ENCODE data around the gene WWOX.

The WWOX gene

DNA sequence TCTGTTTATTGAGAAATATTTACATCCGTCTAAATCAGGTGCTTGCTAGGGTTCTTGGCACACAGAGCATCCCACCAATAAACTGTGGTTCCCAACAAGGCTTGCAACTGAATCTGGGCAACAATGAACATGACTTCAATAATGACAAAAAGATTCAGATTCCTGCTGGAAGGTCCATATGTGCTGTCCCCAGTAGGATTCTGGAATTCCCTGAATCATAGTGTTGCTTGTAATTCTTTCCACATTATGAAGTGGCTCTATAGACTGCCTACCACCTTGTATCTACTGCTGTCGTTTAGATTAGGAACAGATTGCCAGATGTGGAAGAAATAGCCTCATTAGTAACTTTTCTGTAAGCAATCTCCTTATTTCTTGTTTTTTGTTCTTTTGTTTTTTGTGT is 265.9 kb downstream of the WWOX start:
- no peak for DNase-seq (ENCODE audit: low read depth)
- Histone ChIP-seq H3K27me3 (replicated peaks; ENCODE audit: control insufficient read depth, insufficient read depth, low read length) (no peaks in the 10 kb centered on the region), H3K9me3 (ENCODE audit: control insufficient read depth, low read length) (no peaks in the 10 kb centered on the region), H3K36me3 (ENCODE audit: control insufficient read depth, insufficient read depth, low read length, severe bottlenecking) (no peaks in the 10 kb centered on the region), H3K9ac (ENCODE audit: low read length) (no peak overlapping the region), H3K4me3 (ENCODE audit: low read length) (no peak overlapping the region), H3K4me1 (ENCODE audit: control insufficient read depth, insufficient read depth, low read length) (no peaks in the 10 kb centered on the region)

- no peak for DNase-seq (ENCODE audit: low read depth)
- no peaks in the 10 kb centered on the region for H3K36me3 ChIP-seq (ENCODE audit: control insufficient read depth, insufficient read depth, low read length, severe bottlenecking)
- no peak overlapping the region for H3K9ac ChIP-seq (ENCODE audit: low read length)
- no peaks in the 10 kb centered on the region for H3K27me3 ChIP-seq (replicated peaks; ENCODE audit: control insufficient read depth, insufficient read depth, low read length)
- H3K4me3 ChIP-seq (ENCODE audit: low read length) = no peak overlapping the region
- H3K4me1 ChIP-seq (ENCODE audit: control insufficient read depth, insufficient read depth, low read length) = no peaks in the 10 kb centered on the region
- H3K9me3 ChIP-seq (ENCODE audit: control insufficient read depth, low read length) = peaks cover 5% of the 10 kb centered on the region
Measured at GRCh38 chr16:78368121-78369102, 269.0 kb downstream of the WWOX start.

- Histone ChIP-seq H3K9me3 (ENCODE audit: control insufficient read depth, low read length) (peaks cover 5% of the 10 kb centered on the region), H3K36me3 (ENCODE audit: control insufficient read depth, insufficient read depth, low read length, severe bottlenecking) (no peaks in the 10 kb centered on the region), H3K27me3 (replicated peaks; ENCODE audit: control insufficient read depth, insufficient read depth, low read length) (no peaks in the 10 kb centered on the region), H3K4me3 (ENCODE audit: low read length) (no peak overlapping the region), H3K9ac (ENCODE audit: low read length) (no peak overlapping the region), H3K4me1 (ENCODE audit: control insufficient read depth, insufficient read depth, low read length) (no peaks in the 10 kb centered on the region)
- no peak for DNase-seq (ENCODE audit: low read depth)
Measured at GRCh38 chr16:78372277-78372676, 272.8 kb downstream of the WWOX start.

- Histone ChIP-seq H3K36me3 (ENCODE audit: control insufficient read depth, insufficient read depth, low read length, severe bottlenecking) (no peaks in the 10 kb centered on the region), H3K9me3 (ENCODE audit: control insufficient read depth, low read length) (peaks cover 5% of the 10 kb centered on the region), H3K9ac (ENCODE audit: low read length) (no peak overlapping the region), H3K27me3 (replicated peaks; ENCODE audit: control insufficient read depth, insufficient read depth, low read length) (no peaks in the 10 kb centered on the region), H3K4me1 (ENCODE audit: control insufficient read depth, insufficient read depth, low read length) (no peaks in the 10 kb centered on the region), H3K4me3 (ENCODE audit: low read length) (no peak overlapping the region)
- no peak for DNase-seq (ENCODE audit: low read depth)
Measured at GRCh38 chr16:78375055-78375679, 275.7 kb downstream of the WWOX start.

GRCh38 chr16:78376452-78376851 is 277.0 kb downstream of the WWOX start:
- Histone ChIP-seq H3K4me3 (ENCODE audit: low read length) (no peak overlapping the region), H3K9ac (ENCODE audit: low read length) (no peak overlapping the region), H3K36me3 (ENCODE audit: control insufficient read depth, insufficient read depth, low read length, severe bottlenecking) (no peaks in the 10 kb centered on the region), H3K27me3 (replicated peaks; ENCODE audit: control insufficient read depth, insufficient read depth, low read length) (no peaks in the 10 kb centered on the region), H3K9me3 (ENCODE audit: control insufficient read depth, low read length) (peaks cover 3% of the 10 kb centered on the region), H3K4me1 (ENCODE audit: control insufficient read depth, insufficient read depth, low read length) (no peaks in the 10 kb centered on the region)
- no peak for DNase-seq (ENCODE audit: low read depth)

GRCh38 chr16:78377312-78377711 is 277.9 kb downstream of the WWOX start:
- DNase-seq (ENCODE audit: low read depth) = no peak
- H3K9ac ChIP-seq (ENCODE audit: low read length) = no peak overlapping the region
- H3K27me3 ChIP-seq (replicated peaks; ENCODE audit: control insufficient read depth, insufficient read depth, low read length) = no peaks in the 10 kb centered on the region
- H3K4me3 ChIP-seq (ENCODE audit: low read length) = no peak overlapping the region
- no peaks in the 10 kb centered on the region for H3K36me3 ChIP-seq (ENCODE audit: control insufficient read depth, insufficient read depth, low read length, severe bottlenecking)
- no peaks in the 10 kb centered on the region for H3K4me1 ChIP-seq (ENCODE audit: control insufficient read depth, insufficient read depth, low read length)
- no peaks in the 10 kb centered on the region for H3K9me3 ChIP-seq (ENCODE audit: control insufficient read depth, low read length)

- DNase-seq (ENCODE audit: low read depth) = no peak
- no peaks in the 10 kb centered on the region for H3K4me1 ChIP-seq (ENCODE audit: control insufficient read depth, insufficient read depth, low read length)
- H3K36me3 ChIP-seq (ENCODE audit: control insufficient read depth, insufficient read depth, low read length, severe bottlenecking) = no peaks in the 10 kb centered on the region
- H3K9ac ChIP-seq (ENCODE audit: low read length) = no peak overlapping the region
- no peaks in the 10 kb centered on the region for H3K9me3 ChIP-seq (ENCODE audit: control insufficient read depth, low read length)
- no peak overlapping the region for H3K4me3 ChIP-seq (ENCODE audit: low read length)
- H3K27me3 ChIP-seq (replicated peaks; ENCODE audit: control insufficient read depth, insufficient read depth, low read length) = no peaks in the 10 kb centered on the region
Measured at GRCh38 chr16:78381060-78381459, 281.6 kb downstream of the WWOX start.

GRCh38 chr16:78383118-78383517 is 283.7 kb downstream of the WWOX start:
- Histone ChIP-seq H3K4me1 (ENCODE audit: control insufficient read depth, insufficient read depth, low read length) (no peaks in the 10 kb centered on the region), H3K4me3 (ENCODE audit: low read length) (no peak overlapping the region), H3K36me3 (ENCODE audit: control insufficient read depth, insufficient read depth, low read length, severe bottlenecking) (no peaks in the 10 kb centered on the region), H3K9me3 (ENCODE audit: control insufficient read depth, low read length) (no peaks in the 10 kb centered on the region), H3K27me3 (replicated peaks; ENCODE audit: control insufficient read depth, insufficient read depth, low read length) (no peaks in the 10 kb centered on the region), H3K9ac (ENCODE audit: low read length) (no peak overlapping the region)
- no peak for DNase-seq (ENCODE audit: low read depth)

GRCh38 chr16:78385086-78385805 is 285.8 kb downstream of the WWOX start:
- Histone ChIP-seq H3K27me3 (replicated peaks; ENCODE audit: control insufficient read depth, insufficient read depth, low read length) (no peaks in the 10 kb centered on the region), H3K9me3 (ENCODE audit: control insufficient read depth, low read length) (no peaks in the 10 kb centered on the region), H3K36me3 (ENCODE audit: control insufficient read depth, insufficient read depth, low read length, severe bottlenecking) (no peaks in the 10 kb centered on the region), H3K9ac (ENCODE audit: low read length) (no peak overlapping the region), H3K4me1 (ENCODE audit: control insufficient read depth, insufficient read depth, low read length) (peaks cover 10% of the 10 kb centered on the region), H3K4me3 (ENCODE audit: low read length) (no peak overlapping the region)
- DNase-seq (ENCODE audit: low read depth) = no peak

DNA sequence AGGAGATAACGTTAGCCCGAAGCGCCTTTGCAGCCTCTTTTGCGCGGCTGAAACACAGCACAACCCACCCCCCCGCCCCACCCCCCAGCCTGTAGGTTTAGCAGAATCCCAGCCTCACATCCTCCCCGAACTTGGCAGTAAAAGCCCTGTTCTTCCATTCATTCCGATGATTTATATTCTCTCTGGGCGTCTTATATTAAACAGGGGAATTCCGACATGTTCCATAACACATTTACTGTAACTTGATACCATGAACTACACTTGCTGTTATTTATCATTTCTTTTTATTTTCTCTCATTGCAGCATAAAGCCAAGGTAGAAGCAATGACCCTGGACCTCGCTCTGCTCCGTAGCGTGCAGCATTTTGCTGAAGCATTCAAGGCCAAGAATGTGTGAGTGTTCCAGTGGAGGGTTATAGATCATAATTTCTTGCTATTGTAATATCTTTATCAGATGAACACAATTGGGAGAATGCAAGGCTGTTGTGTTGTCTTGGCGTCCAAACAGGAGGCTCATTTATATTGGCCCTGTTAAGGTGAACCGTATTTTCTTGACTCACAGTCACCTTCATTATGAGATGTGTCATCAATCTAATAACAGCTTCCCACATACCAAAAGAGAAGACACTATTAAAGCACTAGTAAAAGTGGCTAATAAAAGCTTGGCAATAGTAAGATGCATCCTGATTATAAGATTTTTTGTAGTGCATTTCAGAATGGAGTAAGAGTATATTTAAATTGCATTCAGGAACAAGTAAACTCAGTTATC is 287.3 kb downstream of the WWOX start:
- H3K9me3 ChIP-seq (ENCODE audit: control insufficient read depth, low read length) = peaks cover under 1% of the 10 kb centered on the region
- no peak overlapping the region for H3K9ac ChIP-seq (ENCODE audit: low read length)
- H3K27me3 ChIP-seq (replicated peaks; ENCODE audit: control insufficient read depth, insufficient read depth, low read length) = no peaks in the 10 kb centered on the region
- H3K36me3 ChIP-seq (ENCODE audit: control insufficient read depth, insufficient read depth, low read length, severe bottlenecking) = no peaks in the 10 kb centered on the region
- DNase-seq (ENCODE audit: low read depth) = no peak
- no peak overlapping the region for H3K4me3 ChIP-seq (ENCODE audit: low read length)
- peaks cover 21% of the 10 kb centered on the region for H3K4me1 ChIP-seq (ENCODE audit: control insufficient read depth, insufficient read depth, low read length)
